ENCODE data around the gene GNS. TPM values are rescaled to one million over a fixed set of nuclear protein-coding genes. Genes with fewer than 3 reads are reported as not detected.

GNS gene
- total RNA-seq, 2 donors from 2014 or later = 21.5 to 26.8 TPM

- Mint-ChIP-seq H3K27ac (peak overlapping the region; percentile 80 to 84), H3K36me3 (no peaks in the 10 kb centered on the region), H3K9me3 (no peaks in the 10 kb centered on the region)
- DNase-seq (ENCODE audit: low spot score in 2 of 2) (no peak), ATAC-seq (peak; percentile 24 to 36)
These were observed 93.7 kb downstream of the GNS start for GRCh38 chr12:64665514-64665913.

Other genes with a start within 250 kb of the GNS start
- gene RASSF3, start 148.9 kb downstream of the GNS start, total RNA-seq = 10 to 100 TPM; 23.4 to 36.0 TPM
- under 1 TPM; 0.27 to 0.41 TPM for gene TBC1D30, start 65.2 kb upstream of the GNS start, total RNA-seq

All from activated naive CD4-positive, alpha-beta T cell treated with anti-CD3 and anti-CD28 coated beads, Interleukin-2, amount 50 U/mL, for 72 hours (primary cell).